Duodenal mucosa (tissue), 2 donors: ENCODE results near the gene WWP2.

ENCODE experiments used
- H3K27ac ChIP-seq: one replicate; pipeline ENCODE4 v1.7.0; 2013; ENCODE audit warnings: low read depth, low read length
- H3K27me3 ChIP-seq, 2 donors: one replicate each; pipeline ENCODE4 v1.7.0; 2013; ENCODE audit warnings: low read length in 2 of 2, control low read depth in 1 of 2; ENCODE audit not compliant: insufficient read depth in 2 of 2, control insufficient read depth in 1 of 2
- H3K36me3 ChIP-seq, 2 donors: one replicate each; pipeline ENCODE4 v1.7.0; 2013; ENCODE audit warnings: low read length in 2 of 2, control low read depth in 1 of 2; ENCODE audit not compliant: insufficient read depth in 2 of 2, control insufficient read depth in 1 of 2
- H3K4me1 ChIP-seq, 2 donors: one replicate each; pipeline ENCODE4 v1.7.0; 2013; ENCODE audit warnings: low read length in 2 of 2, control low read depth in 1 of 2; ENCODE audit not compliant: insufficient read depth in 2 of 2, control insufficient read depth in 1 of 2
- H3K4me3 ChIP-seq, 2 donors: one replicate each; pipeline ENCODE4 v1.7.0; 2013; ENCODE audit warnings: low read length in 2 of 2, low read depth in 1 of 2
- H3K9ac ChIP-seq, 2 donors: one replicate each; pipeline ENCODE4 v1.7.0; 2013; ENCODE audit warnings: low read length in 2 of 2, low read depth in 1 of 2
- H3K9me3 ChIP-seq, 2 donors: one replicate each; pipeline ENCODE4 v1.7.0; 2013; ENCODE audit warnings: low read length in 2 of 2, control low read depth in 1 of 2; ENCODE audit not compliant: control insufficient read depth in 1 of 2

Gene WWP2

GRCh38 chr16:69883744-69884143 is 121.6 kb downstream of the WWP2 start:
- no peaks in the 10 kb centered on the region for H3K27me3 ChIP-seq
- H3K4me3 ChIP-seq = no peak overlapping the region
- no peaks in the 10 kb centered on the region for H3K9me3 ChIP-seq
- H3K36me3 ChIP-seq = peaks cover 13 to 20% of the 10 kb centered on the region in 2 donors
- H3K27ac ChIP-seq = no peak overlapping the region
- no peaks in the 10 kb centered on the region for H3K4me1 ChIP-seq
- no peak overlapping the region for H3K9ac ChIP-seq

DNA sequence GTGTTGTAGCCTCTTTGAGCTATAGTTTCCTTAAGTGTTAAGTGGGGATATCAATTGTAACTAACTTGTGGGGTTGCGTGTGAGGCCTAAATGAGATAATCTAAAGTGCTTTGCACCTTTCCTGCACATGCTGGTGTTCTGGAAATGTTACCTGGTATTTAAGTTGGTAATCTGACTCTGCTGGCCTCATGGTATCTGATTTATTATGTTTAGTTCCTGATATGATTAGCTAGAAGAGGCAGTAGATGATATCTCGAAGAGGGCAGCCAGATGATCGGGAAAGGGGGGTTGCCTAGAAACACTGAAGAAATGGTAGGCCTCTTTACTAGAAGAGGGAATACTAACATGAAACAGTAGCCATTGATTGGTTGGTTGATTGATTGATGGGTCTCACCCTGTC is 123.6 kb downstream of the WWP2 start:
- Histone ChIP-seq H3K9me3 (no peaks in the 10 kb centered on the region), H3K36me3 (peaks cover 12 to 30% of the 10 kb centered on the region in 2 donors), H3K4me1 (peaks cover 0 to 3% of the 10 kb centered on the region in 2 donors), H3K4me3 (no peak overlapping the region), H3K9ac (no peak overlapping the region), H3K27me3 (no peaks in the 10 kb centered on the region), H3K27ac (no peak overlapping the region)

- Histone ChIP-seq H3K36me3 (peaks cover 7 to 31% of the 10 kb centered on the region in 2 donors), H3K4me1 (peaks cover 0 to 3% of the 10 kb centered on the region in 2 donors), H3K27ac (no peak overlapping the region), H3K4me3 (no peak overlapping the region), H3K27me3 (no peaks in the 10 kb centered on the region), H3K9me3 (no peaks in the 10 kb centered on the region), H3K9ac (no peak overlapping the region)
These were observed 124.6 kb downstream of the WWP2 start for GRCh38 chr16:69886726-69887125.

DNA sequence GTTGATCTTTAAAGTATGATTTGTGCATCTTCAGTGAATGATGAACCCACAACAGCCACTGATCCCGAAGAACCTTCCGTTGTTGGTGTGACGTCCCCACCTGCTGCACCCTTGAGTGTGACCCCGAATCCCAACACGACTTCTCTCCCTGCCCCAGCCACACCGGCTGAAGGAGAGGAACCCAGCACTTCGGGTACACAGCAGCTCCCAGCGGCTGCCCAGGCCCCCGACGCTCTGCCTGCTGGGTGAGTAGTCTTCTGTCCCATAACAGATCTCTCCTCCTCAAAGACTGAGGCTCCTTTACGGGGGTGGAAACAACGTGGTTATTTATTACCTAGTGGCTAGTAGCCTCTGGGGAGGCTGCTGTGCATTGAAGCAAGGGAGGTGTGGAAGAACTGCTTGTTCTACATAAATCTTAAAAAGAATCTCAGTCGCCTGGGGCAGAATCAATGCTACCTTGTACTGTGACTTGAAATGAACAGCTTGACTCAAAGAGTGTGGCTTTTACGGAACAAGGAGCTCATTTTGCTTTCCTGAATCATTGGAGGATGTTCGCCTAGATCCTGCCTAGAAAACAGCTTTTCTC is 126.0 kb downstream of the WWP2 start:
- no peak overlapping the region for H3K4me3 ChIP-seq
- H3K27ac ChIP-seq = no peak overlapping the region
- no peaks in the 10 kb centered on the region for H3K9me3 ChIP-seq
- no peak overlapping the region for H3K9ac ChIP-seq
- no peaks in the 10 kb centered on the region for H3K27me3 ChIP-seq
- H3K4me1 ChIP-seq = peaks cover 0 to 3% of the 10 kb centered on the region in 2 donors
- H3K36me3 ChIP-seq = peaks cover 7 to 32% of the 10 kb centered on the region in 2 donors

GRCh38 chr16:69889295-69889964 is 127.3 kb downstream of the WWP2 start:
- H3K27me3 ChIP-seq = no peaks in the 10 kb centered on the region
- H3K4me3 ChIP-seq = no peak overlapping the region
- H3K4me1 ChIP-seq = peaks cover 0 to 3% of the 10 kb centered on the region in 2 donors
- H3K9me3 ChIP-seq = no peaks in the 10 kb centered on the region
- peaks cover 7 to 34% of the 10 kb centered on the region in 2 donors for H3K36me3 ChIP-seq
- no peak overlapping the region for H3K9ac ChIP-seq
- H3K27ac ChIP-seq = no peak overlapping the region

- Histone ChIP-seq H3K27me3 (no peaks in the 10 kb centered on the region), H3K27ac (peak overlapping the region; percentile 63), H3K4me1 (peaks cover 0 to 3% of the 10 kb centered on the region in 2 donors), H3K4me3 (no peak overlapping the region), H3K9ac (no peak overlapping the region), H3K36me3 (peaks cover 7 to 40% of the 10 kb centered on the region in 2 donors), H3K9me3 (no peaks in the 10 kb centered on the region)
These were observed 128.2 kb downstream of the WWP2 start for GRCh38 chr16:69890114-69890891.

- no peak overlapping the region for H3K9ac ChIP-seq
- no peaks in the 10 kb centered on the region for H3K27me3 ChIP-seq
- no peaks in the 10 kb centered on the region for H3K9me3 ChIP-seq
- H3K27ac ChIP-seq = peak overlapping the region; percentile 63
- H3K4me1 ChIP-seq = peaks cover 0 to 3% of the 10 kb centered on the region in 2 donors
- H3K4me3 ChIP-seq = no peak overlapping the region
- peaks cover 7 to 45% of the 10 kb centered on the region in 2 donors for H3K36me3 ChIP-seq
These were observed 128.8 kb downstream of the WWP2 start for GRCh38 chr16:69890892-69891282.

- H3K4me3 ChIP-seq = no peak overlapping the region
- H3K9ac ChIP-seq = no peak overlapping the region
- H3K4me1 ChIP-seq = peaks cover 0 to 3% of the 10 kb centered on the region in 2 donors
- no peaks in the 10 kb centered on the region for H3K27me3 ChIP-seq
- H3K36me3 ChIP-seq = peaks cover 7 to 57% of the 10 kb centered on the region in 2 donors
- no peaks in the 10 kb centered on the region for H3K9me3 ChIP-seq
- no peak overlapping the region for H3K27ac ChIP-seq
These were observed 130.2 kb downstream of the WWP2 start for GRCh38 chr16:69892378-69892777.

GRCh38 chr16:69893106-69893505 is 131.0 kb downstream of the WWP2 start:
- Histone ChIP-seq H3K9me3 (no peaks in the 10 kb centered on the region), H3K4me1 (peaks cover 0 to 3% of the 10 kb centered on the region in 2 donors), H3K9ac (no peak overlapping the region), H3K27me3 (no peaks in the 10 kb centered on the region), H3K4me3 (no peak overlapping the region), H3K27ac (no peak overlapping the region), H3K36me3 (peaks cover 7 to 54% of the 10 kb centered on the region in 2 donors)

GRCh38 chr16:69894676-69895075 is 132.5 kb downstream of the WWP2 start:
- H3K27ac ChIP-seq = no peak overlapping the region
- no peak overlapping the region for H3K4me3 ChIP-seq
- peaks cover under 1 to 42% of the 10 kb centered on the region in 2 donors for H3K36me3 ChIP-seq
- no peaks in the 10 kb centered on the region for H3K9me3 ChIP-seq
- H3K9ac ChIP-seq = no peak overlapping the region
- peaks cover 0 to 3% of the 10 kb centered on the region in 2 donors for H3K4me1 ChIP-seq
- H3K27me3 ChIP-seq = no peaks in the 10 kb centered on the region
